NCI-H69 (cell line): ENCODE results near the gene CNN3.

Experiments
- DNase-seq: peaks from one replicate; lab custom pipeline; 2025; lab: John Stamatoyannopoulos, UW

The CNN3 gene

GRCh38 chr1:94922761-94923331 lies 4.1 kb downstream of the CNN3 start:
- DNase-seq, result no peak

- DNase-seq, result no peak
Observed at GRCh38 chr1:94921977-94922376, 4.9 kb downstream of the CNN3 start.

DNA sequence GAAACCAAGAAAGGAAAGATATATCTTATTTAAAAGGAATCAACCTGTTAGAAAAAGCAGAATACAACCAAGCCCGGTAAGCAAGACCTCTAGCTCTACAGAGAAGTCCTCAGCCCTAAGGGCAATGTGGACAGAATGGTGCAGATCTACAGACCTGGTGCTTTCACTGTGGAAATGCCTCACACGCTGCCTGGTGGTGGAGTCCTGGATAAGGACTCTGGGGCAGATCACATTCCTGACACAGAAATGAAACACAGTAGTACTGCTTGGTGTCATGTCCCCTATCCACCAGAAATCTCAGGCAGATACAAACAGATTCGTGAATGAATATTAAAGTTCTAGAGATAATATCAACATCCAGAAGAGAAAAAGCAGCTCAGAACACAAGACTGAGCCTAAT lies 6.8 kb downstream of the CNN3 start:
- DNase-seq, result peak; percentile 17

GRCh38 chr1:94919241-94920030 lies 7.5 kb downstream of the CNN3 start:
- peak; percentile 86 for DNase-seq

GRCh38 chr1:94917251-94917650 lies 9.7 kb downstream of the CNN3 start:
- DNase-seq, result no peak

- DNase-seq, result no peak
Observed at GRCh38 chr1:94912263-94913184, 14.4 kb downstream of the CNN3 start.

- no peak for DNase-seq
Observed at GRCh38 chr1:94909486-94909885, 17.4 kb downstream of the CNN3 start.

GRCh38 chr1:94908965-94909364 lies 17.9 kb downstream of the CNN3 start:
- DNase-seq, result no peak

DNA sequence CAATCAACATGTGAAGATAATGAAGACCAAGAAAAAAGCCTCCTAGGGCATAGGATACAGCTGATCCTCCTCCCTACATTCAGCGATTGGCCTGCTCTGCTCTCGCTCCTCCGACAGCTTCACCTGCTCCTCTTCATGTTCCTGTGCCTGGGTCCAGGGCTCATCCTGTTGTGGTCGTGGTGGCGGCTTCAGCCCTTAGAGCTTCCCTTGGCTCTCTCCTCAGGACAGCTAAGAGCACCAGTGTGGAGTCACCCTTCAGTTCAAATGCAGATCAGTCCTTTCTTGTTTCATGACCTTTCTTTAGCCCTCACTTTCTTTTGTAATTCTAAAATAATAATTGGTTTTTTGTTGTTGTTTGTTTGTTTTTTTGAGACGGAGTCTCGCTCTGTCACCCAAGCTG lies 18.7 kb downstream of the CNN3 start:
- DNase-seq, result no peak

GRCh38 chr1:94907136-94907535 lies 19.8 kb downstream of the CNN3 start:
- DNase-seq, result no peak

- no peak for DNase-seq
Observed at GRCh38 chr1:94906382-94906781, 20.5 kb downstream of the CNN3 start.

- no peak for DNase-seq
Observed at GRCh38 chr1:94905207-94905606, 21.7 kb downstream of the CNN3 start.

- DNase-seq, result no peak
Observed at GRCh38 chr1:94903280-94904009, 23.5 kb downstream of the CNN3 start.

GRCh38 chr1:94901841-94902240 lies 25.1 kb downstream of the CNN3 start:
- DNase-seq, result peak; percentile 83

DNA sequence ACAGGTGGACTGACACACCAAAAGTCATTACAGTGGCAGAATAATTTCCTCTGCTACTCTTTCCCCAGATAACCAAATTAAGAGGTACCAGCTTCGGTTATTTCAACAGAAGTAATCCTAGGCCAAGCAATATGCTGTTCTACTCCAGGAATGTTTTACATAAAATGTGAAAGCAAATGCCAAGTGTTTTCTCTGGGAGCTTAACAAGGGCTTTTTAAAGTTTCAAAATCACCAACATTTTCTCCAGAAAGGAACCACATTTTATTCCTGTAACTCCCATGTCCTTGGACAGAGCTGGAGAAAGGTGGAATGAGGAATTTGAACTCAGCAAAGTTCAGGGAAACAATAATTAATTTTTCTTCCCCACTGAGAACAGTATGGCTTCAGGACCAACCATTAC lies 27.2 kb downstream of the CNN3 start:
- no peak for DNase-seq

- DNase-seq, result no peak
Observed at GRCh38 chr1:94898491-94899385, 28.2 kb downstream of the CNN3 start.

- no peak for DNase-seq
Observed at GRCh38 chr1:94895518-94895917, 31.4 kb downstream of the CNN3 start.

DNA sequence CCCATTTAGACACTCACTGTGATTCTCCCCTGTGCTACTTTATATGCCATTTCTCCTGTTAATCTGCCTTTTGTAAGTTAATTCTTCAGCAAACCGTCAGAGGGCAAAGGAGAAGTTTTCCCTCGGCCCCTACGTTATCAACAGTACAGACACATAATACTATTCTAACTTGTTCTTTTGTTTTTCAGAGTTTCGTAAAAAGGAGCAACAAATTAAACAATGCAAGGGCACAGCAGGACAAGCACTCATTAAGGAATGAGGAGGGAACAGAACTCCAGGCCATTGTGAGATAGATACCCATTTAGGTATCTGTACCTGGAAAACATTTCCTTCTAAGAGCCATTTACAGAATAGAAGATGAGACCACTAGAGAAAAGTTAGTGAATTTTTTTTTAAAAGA lies 32.3 kb downstream of the CNN3 start:
- no peak for DNase-seq

- DNase-seq, result no peak
Observed at GRCh38 chr1:94892604-94893254, 34.2 kb downstream of the CNN3 start.

DNA sequence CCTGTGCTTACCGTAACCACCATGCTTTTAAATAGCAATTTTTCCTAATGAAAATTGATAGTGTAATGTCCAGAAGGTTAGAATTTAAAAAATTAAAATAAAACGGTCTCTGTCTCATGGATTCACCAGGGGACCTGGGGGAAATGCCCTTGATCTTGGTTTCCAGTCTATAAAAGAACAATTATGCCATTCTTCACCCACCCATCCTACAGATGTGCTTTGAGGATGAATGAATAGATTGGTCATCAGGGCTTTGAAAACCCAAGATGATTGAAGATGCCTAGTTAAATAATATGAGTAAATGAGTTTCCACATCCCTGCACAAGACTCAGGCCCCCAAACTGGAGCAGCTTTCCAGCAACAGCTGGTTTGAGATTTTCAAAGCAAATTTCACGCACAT lies 38.7 kb downstream of the CNN3 start:
- no peak for DNase-seq
